HG03442 (cell line): ENCODE measurements around the gene SIK1.
A peak's percentile ranks its signal among the peaks of the same experiment; 100 is the strongest.
"Not testable (repeated sequence)": the region's sequence is repeated elsewhere in the genome, so short reads cannot be mapped to it uniquely, and the experiment has no call there.

Source experiments
- ATAC-seq: cut with Tn5 transposase; IDR thresholded peaks from one replicate; pipeline ENCODE4 v1.9.1; 2021; ENCODE audit warnings: mild to moderate bottlenecking, moderate library complexity; ENCODE audit not compliant: unreplicated experiment

SIK1 gene

GRCh38 chr21:43440835-43441727, 14.2 kb upstream of the SIK1 start:
- not testable (repeated sequence) for ATAC-seq

GRCh38 chr21:43439316-43440075, 12.6 kb upstream of the SIK1 start:
- ATAC-seq, result not testable (repeated sequence)

GRCh38 chr21:43436272-43436671, 9.3 kb upstream of the SIK1 start:
- not testable (repeated sequence) for ATAC-seq

- ATAC-seq, result not testable (repeated sequence)
Measured at GRCh38 chr21:43433340-43434136, 6.6 kb upstream of the SIK1 start.

- ATAC-seq, result not testable (repeated sequence)
Measured at GRCh38 chr21:43430830-43431416, 4.0 kb upstream of the SIK1 start.

GRCh38 chr21:43428964-43429363, 2.0 kb upstream of the SIK1 start:
- ATAC-seq, result not testable (repeated sequence)

- peak; percentile 83 for ATAC-seq
Measured at GRCh38 chr21:43427242-43427559, 270 bp upstream of the SIK1 start.

GRCh38 chr21:43426004-43426403, 927 bp downstream of the SIK1 start:
- ATAC-seq, result not testable (repeated sequence)

- not testable (repeated sequence) for ATAC-seq
Measured at GRCh38 chr21:43419475-43419874, 7.5 kb downstream of the SIK1 start.

GRCh38 chr21:43414576-43414975, 12.4 kb downstream of the SIK1 start:
- ATAC-seq, result not testable (repeated sequence)

- ATAC-seq, result not testable (repeated sequence)
Measured at GRCh38 chr21:43412020-43412788, 14.7 kb downstream of the SIK1 start.

- not testable (repeated sequence) for ATAC-seq
Measured at GRCh38 chr21:43410456-43411068, 16.4 kb downstream of the SIK1 start.

- ATAC-seq, result not testable (repeated sequence)
Measured at GRCh38 chr21:43407139-43407538, 19.8 kb downstream of the SIK1 start.

GRCh38 chr21:43404450-43404849, 22.5 kb downstream of the SIK1 start:
- ATAC-seq, result not testable (repeated sequence)

- not testable (repeated sequence) for ATAC-seq
Measured at GRCh38 chr21:43403651-43404430, 23.1 kb downstream of the SIK1 start.

- ATAC-seq, result not testable (repeated sequence)
Measured at GRCh38 chr21:43401125-43401524, 25.8 kb downstream of the SIK1 start.

- ATAC-seq, result not testable (repeated sequence)
Measured at GRCh38 chr21:43399595-43400015, 27.3 kb downstream of the SIK1 start.

GRCh38 chr21:43399136-43399535, 27.8 kb downstream of the SIK1 start:
- not testable (repeated sequence) for ATAC-seq

GRCh38 chr21:43398533-43398932, 28.4 kb downstream of the SIK1 start:
- ATAC-seq, result not testable (repeated sequence)
